CD14-positive monocyte (primary cell): ENCODE results near the gene PACSIN2. TPM values are rescaled to one million over a fixed set of nuclear protein-coding genes. Genes with fewer than 3 reads are reported as not detected.

Experiments
- DNase-seq, 3 donors: peaks; one replicate each; pipeline ENCODE4 v3.0.0-alpha.2; 2011 to 2022
- H2AFZ ChIP-seq: 2 replicates; pipeline ENCODE4 v1.6.0; 2012; ENCODE audit warnings: mild to moderate bottlenecking, low read depth, low read length, inconsistent platforms; ENCODE audit not compliant: insufficient read depth, poor library complexity, severe bottlenecking
- H3K27ac ChIP-seq, 2 donors: 1 replicate in 1 of 2; 2 replicates in 1 of 2; pipeline ENCODE4 v1.5.1; 2012 to 2013; ENCODE audit warnings: low read length in 2 of 2, control low read depth in 1 of 2, inconsistent platforms in 1 of 2, low read depth in 1 of 2, mild to moderate bottlenecking in 1 of 2
- H3K27me3 ChIP-seq, 2 donors: one replicate each; pipeline versions ENCODE4 v1.6.0 to v1.6.1; 2011 to 2013; ENCODE audit warnings: low read length in 2 of 2; ENCODE audit not compliant: control insufficient read depth in 2 of 2, insufficient read depth in 2 of 2
- H3K36me3 ChIP-seq, 2 donors: replicated peaks in 1 of 2; 1 replicate in 1 of 2; 2 replicates in 1 of 2; pipeline versions ENCODE4 v1.5.1 to v1.6.1; 2012 to 2013; ENCODE audit warnings: low read length in 2 of 2, control low read depth in 1 of 2, inconsistent platforms in 1 of 2, mild to moderate bottlenecking in 1 of 2; ENCODE audit not compliant: insufficient read depth in 2 of 2, control insufficient read depth in 1 of 2
- H3K4me1 ChIP-seq, 2 donors: 1 replicate in 1 of 2; 2 replicates in 1 of 2; pipeline versions ENCODE4 v1.5.1 to v1.6.1; 2012 to 2013; ENCODE audit warnings: low read length in 2 of 2, control low read depth in 1 of 2, inconsistent platforms in 1 of 2, mild to moderate bottlenecking in 1 of 2, moderate library complexity in 1 of 2; ENCODE audit not compliant: insufficient read depth in 2 of 2, control insufficient read depth in 1 of 2
- H3K4me2 ChIP-seq: replicated peaks from 2 replicates; pipeline ENCODE3; 2012; ENCODE audit warnings: low read length, moderate library complexity, mild to moderate bottlenecking; ENCODE audit not compliant: poor library complexity, severe bottlenecking; ENCODE audit errors: extremely low read depth
- H3K4me3 ChIP-seq, 3 experiments: fragments of 200-600 bp in 1 of 3; sonication (generic) in 1 of 3; replicated peaks in 1 of 3; 1 replicate in 2 of 3; 2 replicates in 1 of 3; pipeline ENCODE4 v1.5.1; 2011 to 2013; ENCODE audit warnings: low read length in 3 of 3, mild to moderate bottlenecking in 3 of 3, control low read depth in 2 of 3, low read depth in 2 of 3, inconsistent platforms in 1 of 3, moderate library complexity in 1 of 3
- H3K79me2 ChIP-seq: 2 replicates; pipeline ENCODE4 v1.6.0; 2012; ENCODE audit warnings: mild to moderate bottlenecking, control low read depth, inconsistent platforms, low read length, moderate library complexity; ENCODE audit not compliant: insufficient read depth
- H3K9ac ChIP-seq: 2 replicates; pipeline ENCODE4 v1.6.0; 2017; ENCODE audit warnings: low read length, mild to moderate bottlenecking; ENCODE audit not compliant: insufficient read depth, poor library complexity, severe bottlenecking
- H3K9me3 ChIP-seq, 2 donors: replicated peaks in 1 of 2; 1 replicate in 1 of 2; 2 replicates in 1 of 2; pipeline versions ENCODE4 v1.5.1 to v1.6.1; 2012 to 2013; ENCODE audit warnings: low read length in 2 of 2, control low read depth in 1 of 2; ENCODE audit not compliant: control insufficient read depth in 1 of 2, insufficient read depth in 1 of 2
- H4K20me1 ChIP-seq: 2 replicates; pipeline ENCODE4 v1.6.0; 2012; ENCODE audit warnings: mild to moderate bottlenecking, low read length, control low read depth, moderate library complexity; ENCODE audit not compliant: insufficient read depth
- H3K27ac Mint-ChIP-seq, 7 donors: one replicate each; pipeline ENCODE4 v1.8.0; 2020; ENCODE audit warnings: mild to moderate bottlenecking in 7 of 7, mixed read lengths in 7 of 7, moderate library complexity in 6 of 7, inconsistent platforms in 2 of 7
- H3K27me3 Mint-ChIP-seq, 3 donors: one replicate each; pipeline ENCODE4 v1.8.0; 2021 to 2022; ENCODE audit warnings: low read depth in 3 of 3, mild to moderate bottlenecking in 3 of 3, mixed read lengths in 3 of 3, moderate library complexity in 3 of 3, inconsistent platforms in 1 of 3
- H3K36me3 Mint-ChIP-seq, 2 donors: one replicate each; pipeline ENCODE4 v1.8.0; 2020; ENCODE audit warnings: mixed read lengths in 2 of 2, inconsistent platforms in 1 of 2, mild to moderate bottlenecking in 1 of 2
- H3K4me1 Mint-ChIP-seq: one replicate; pipeline ENCODE4 v1.8.0; 2020; ENCODE audit warnings: mild to moderate bottlenecking, mixed read lengths
- H3K4me3 Mint-ChIP-seq, 2 donors: one replicate each; pipeline ENCODE4 v1.8.0; 2020; ENCODE audit warnings: mild to moderate bottlenecking in 2 of 2, mixed read lengths in 2 of 2, moderate library complexity in 1 of 2
- H3K9me3 Mint-ChIP-seq, 7 donors: one replicate each; pipeline ENCODE4 v1.8.0; 2020 to 2022; ENCODE audit warnings: mixed read lengths in 7 of 7, mild to moderate bottlenecking in 6 of 7, moderate library complexity in 6 of 7, inconsistent platforms in 2 of 7
- WGBS: methylation state at CpG from one replicate; pipeline ENCODE4 v1.1.5; 2013; ENCODE audit warnings: missing lambda C conversion rate; ENCODE audit not compliant: insufficient coverage; 5-methylcytosine and 5-hydroxymethylcytosine counted together
- intact Hi-C, 2 donors: fragments of 100-400 bp; cut with micrococcal nuclease; formaldehyde crosslinking; loops; one replicate each; pipeline versions ENCODE4 v1.15.0 to v1.15.1; 2023
- polyA plus RNA-seq, 3 donors: library from polyadenylated mRNA; depleted of rRNA in 1 of 3; unstranded in 2 of 3; stranded (reverse) in 1 of 3; fragments of 300-500 nt in 2 of 3; fragments of >200 nt in 1 of 3; fragmentation: Illumina TruSeq in 2 of 3; gene quantifications; 1 replicate in 2 of 3; 2 replicates in 1 of 3; pipeline ENCODE4 v1.2.3, GENCODE V29; 2012 to 2021
- TF ChIP-seq, protein P1 (sequence below): fragments of 200-600 bp; IDR thresholded peaks from one replicate; pipeline ENCODE4 v1.8.0; 2022; ENCODE audit warnings: antibody characterized with exemption, mild to moderate bottlenecking

PACSIN2 gene
- polyA plus RNA-seq, 3 donors: 31.2 to 45.7 (median 40.2) TPM

DNA sequence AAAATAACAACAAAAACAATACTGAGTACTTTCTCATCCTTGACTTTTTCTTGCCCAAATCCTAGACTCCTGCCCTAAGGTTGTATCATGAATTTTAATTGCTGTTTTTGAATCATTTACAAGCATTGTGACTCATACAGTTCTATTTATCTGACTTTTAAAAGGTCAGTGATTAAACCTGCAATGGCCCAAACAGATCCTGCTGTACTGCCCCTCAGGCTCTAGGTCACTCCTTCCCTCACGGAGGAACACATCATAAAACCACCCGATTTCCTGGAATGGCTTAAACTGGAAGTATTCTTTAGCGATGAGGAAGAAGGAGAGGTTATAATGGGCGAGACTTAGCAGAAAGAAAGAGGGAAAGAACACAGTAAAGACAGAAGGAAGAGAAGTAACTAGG is 170.2 kb downstream of the PACSIN2 start:
- intact Hi-C loops: no loop called here
- no peak overlapping the region for H2AFZ ChIP-seq
- H4K20me1 ChIP-seq: peaks cover 19% of the 10 kb centered on the region
- no peak for DNase-seq
- Mint-ChIP-seq H3K27me3 (no peaks in the 10 kb centered on the region), H3K27ac (no peak overlapping the region), H3K9me3 (no peaks in the 10 kb centered on the region), H3K4me3 (no peak overlapping the region), H3K4me1 (no peaks in the 10 kb centered on the region), H3K36me3 (peaks cover 65 to 83% of the 10 kb centered on the region in 2 donors)
- H3K9me3 ChIP-seq: no peaks in the 10 kb centered on the region
- TF ChIP-seq, protein P1, sequence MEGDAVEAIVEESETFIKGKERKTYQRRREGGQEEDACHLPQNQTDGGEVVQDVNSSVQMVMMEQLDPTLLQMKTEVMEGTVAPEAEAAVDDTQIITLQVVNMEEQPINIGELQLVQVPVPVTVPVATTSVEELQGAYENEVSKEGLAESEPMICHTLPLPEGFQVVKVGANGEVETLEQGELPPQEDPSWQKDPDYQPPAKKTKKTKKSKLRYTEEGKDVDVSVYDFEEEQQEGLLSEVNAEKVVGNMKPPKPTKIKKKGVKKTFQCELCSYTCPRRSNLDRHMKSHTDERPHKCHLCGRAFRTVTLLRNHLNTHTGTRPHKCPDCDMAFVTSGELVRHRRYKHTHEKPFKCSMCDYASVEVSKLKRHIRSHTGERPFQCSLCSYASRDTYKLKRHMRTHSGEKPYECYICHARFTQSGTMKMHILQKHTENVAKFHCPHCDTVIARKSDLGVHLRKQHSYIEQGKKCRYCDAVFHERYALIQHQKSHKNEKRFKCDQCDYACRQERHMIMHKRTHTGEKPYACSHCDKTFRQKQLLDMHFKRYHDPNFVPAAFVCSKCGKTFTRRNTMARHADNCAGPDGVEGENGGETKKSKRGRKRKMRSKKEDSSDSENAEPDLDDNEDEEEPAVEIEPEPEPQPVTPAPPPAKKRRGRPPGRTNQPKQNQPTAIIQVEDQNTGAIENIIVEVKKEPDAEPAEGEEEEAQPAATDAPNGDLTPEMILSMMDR: no peak
- no peaks in the 10 kb centered on the region for H3K4me1 ChIP-seq
- no peak overlapping the region for H3K9ac ChIP-seq
- H3K79me2 ChIP-seq: peaks cover 14% of the 10 kb centered on the region
- no peak overlapping the region for H3K27ac ChIP-seq
- no peaks in the 10 kb centered on the region for H3K27me3 ChIP-seq
- H3K4me3 ChIP-seq: no peak overlapping the region
- peaks cover 37 to 73% of the 10 kb centered on the region in 2 donors for H3K36me3 ChIP-seq
- WGBS: 71% methylated on average over 1 of the region's 4 CpGs
- no peak overlapping the region for H3K4me2 ChIP-seq

DNA sequence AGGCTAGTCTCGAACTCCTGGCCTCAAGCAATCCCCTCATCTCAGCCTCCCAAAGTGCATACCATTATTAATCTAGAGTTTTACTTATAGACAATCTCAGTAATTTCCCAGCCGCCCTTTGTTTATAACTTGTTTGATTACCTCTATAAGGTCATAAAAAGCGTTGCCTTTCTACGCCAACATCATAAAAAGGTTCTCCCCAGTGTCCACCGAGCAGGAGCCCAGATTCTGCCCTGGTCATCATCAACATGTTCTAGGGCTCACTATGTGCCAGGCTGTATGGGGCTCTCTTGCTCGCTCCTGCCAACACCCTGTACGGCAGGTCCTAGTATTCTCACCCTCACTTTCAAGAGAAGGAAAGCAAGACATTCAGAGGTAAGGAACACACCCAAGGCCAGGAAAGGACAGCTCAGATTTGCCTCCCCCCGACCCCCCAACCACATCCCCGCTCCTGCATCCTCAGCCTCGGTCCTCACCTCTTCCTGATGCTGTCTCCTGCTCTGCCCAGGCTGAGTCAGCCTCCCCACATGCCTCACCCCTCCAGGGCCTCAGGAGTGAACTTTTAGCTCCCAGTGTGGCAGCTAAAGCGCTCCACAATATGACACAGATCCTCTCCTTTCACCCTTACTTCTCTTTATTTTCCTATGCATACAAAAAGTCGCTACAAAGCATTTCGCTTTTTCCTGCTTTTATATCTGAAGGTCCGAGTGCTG is 172.1 kb downstream of the PACSIN2 start:
- no peaks in the 10 kb centered on the region for H3K27me3 Mint-ChIP-seq
- no peaks in the 10 kb centered on the region for H3K79me2 ChIP-seq
- H3K27ac Mint-ChIP-seq: peak overlapping the region in 4 of 7 donors; percentile 38 to 63 (median 49)
- peaks cover 63 to 86% of the 10 kb centered on the region in 2 donors for H3K36me3 Mint-ChIP-seq
- no peak overlapping the region for H3K4me3 Mint-ChIP-seq
- H3K27ac ChIP-seq: no peak overlapping the region
- TF ChIP-seq, protein P1: no peak
- intact Hi-C loops: no loop called here
- H3K4me1 ChIP-seq: no peaks in the 10 kb centered on the region
- no peak for DNase-seq
- H3K27me3 ChIP-seq: no peaks in the 10 kb centered on the region
- H3K4me1 Mint-ChIP-seq: no peaks in the 10 kb centered on the region
- no peaks in the 10 kb centered on the region for H3K9me3 Mint-ChIP-seq
- H3K4me2 ChIP-seq: no peak overlapping the region
- WGBS: 86% methylated on average over 14 of the region's 14 CpGs
- H3K36me3 ChIP-seq: peaks cover 37 to 79% of the 10 kb centered on the region in 2 donors
- peaks cover 4% of the 10 kb centered on the region for H4K20me1 ChIP-seq
- no peak overlapping the region for H3K9ac ChIP-seq
- H3K4me3 ChIP-seq: no peak overlapping the region
- H3K9me3 ChIP-seq: no peaks in the 10 kb centered on the region
- no peak overlapping the region for H2AFZ ChIP-seq
